ENCODE measurements around the gene PAPPA2. TPM values are rescaled to one million over a fixed set of nuclear protein-coding genes. Genes with fewer than 3 reads are reported as not detected.

The PAPPA2 gene
- total and polyA plus RNA-seq, 9 of the 15 experiments (the other 6 are each of a cell fraction or from before 2014, with no cell fraction given): 0.01 to 0.15 (median 0.05) TPM; not detected in 2

DNA sequence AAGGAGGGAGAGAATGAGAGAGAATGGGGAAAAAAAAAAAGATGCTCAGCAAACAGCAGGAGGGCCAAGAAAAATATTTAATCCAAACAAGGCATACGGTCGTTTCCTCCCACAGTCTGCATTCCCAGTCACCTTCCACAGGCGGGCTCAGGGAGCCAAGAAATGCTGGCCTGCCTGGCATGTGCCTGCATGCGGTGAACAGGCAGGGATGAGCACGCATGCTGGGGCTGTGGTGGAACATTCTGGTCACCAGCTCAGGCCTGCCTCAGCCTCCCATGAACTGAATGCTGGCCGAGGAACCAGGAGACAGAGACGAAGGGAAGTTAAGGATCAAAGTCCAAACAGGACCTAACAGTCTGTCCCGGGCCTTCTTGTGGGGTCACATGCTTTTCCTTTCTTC lies 366.3 kb downstream of the PAPPA2 start:
- Histone ChIP-seq H3K9ac (ENCODE audit: insufficient read depth in 1 of 2, low read depth in 2 of 2, low read length in 2 of 2) (0 out of 4 replicates have a peak overlapping the region, but pooled peaks of 1 of the 2 experiments have one; percentile 41), H2AFZ (ENCODE audit: low read depth, low read length) (0 out of 2 replicates have a peak overlapping the region, but pooled peaks have one; percentile 48), H3K4me1 (replicated peaks in 1 of 2; ENCODE audit: control insufficient read depth in 2 of 2, insufficient read depth in 2 of 2, low read length in 2 of 2) (no peaks in the 10 kb centered on the region), H3K27me3 (ENCODE audit: control insufficient read depth in 2 of 2, insufficient read depth in 2 of 2, low read length in 2 of 2) (peaks cover 0 to 16% of the 10 kb centered on the region in 2 experiments; a peak in 3 of 5 replicates), H3K9me1 (ENCODE audit: control insufficient read depth, insufficient read depth, low read length) (no peaks in the 10 kb centered on the region), H4K20me1 (replicated peaks; ENCODE audit: control insufficient read depth, insufficient read depth, low read length) (no peaks in the 10 kb centered on the region), H3K4me3 (no peak overlapping the region), H3K9me3 (replicated peaks; ENCODE audit: control insufficient read depth, insufficient read depth, low read depth, low read length) (no peaks in the 10 kb centered on the region), H3K79me2 (ENCODE audit: control insufficient read depth, insufficient read depth, low read length) (no peaks in the 10 kb centered on the region), H3K27ac (ENCODE audit: extremely low read depth, low read depth, low read length) (no peak overlapping the region), H3K4me2 (ENCODE audit: insufficient read depth, low read length) (no peak overlapping the region), H3K36me3 (ENCODE audit: control insufficient read depth, insufficient read depth, low read length) (no peaks in the 10 kb centered on the region)
- POLR2A ChIA-PET: no interaction called here
- in situ Hi-C loops (cut with MboI) (no loop called here), intact Hi-C loops (cut with micrococcal nuclease) (no loop called here)
- ATAC-seq: no peak; the same call in 1 of the 3 replicates
- CTCF ChIA-PET (ENCODE audit: low intra/inter-chr PET ratio): no interaction called here
- no TSS peak for BruUV-seq (replicated peaks)
- no peak for TF ChIP-seq CBX2 (IDR thresholded peaks at IDR 0.05; ENCODE audit: insufficient read depth, low read length, poor library complexity, severe bottlenecking)
- no peak for TF ChIP-seq TAF1 (IDR thresholded peaks at IDR 0.05; ENCODE audit: control insufficient read depth, extremely low read depth, insufficient read depth, low read length, severe bottlenecking)
- TF ChIP-seq MBD2 (IDR thresholded peaks at IDR 0.05; ENCODE audit: borderline replicate concordance, low read depth): no peak
- TF ChIP-seq BRD4 (IDR thresholded peaks at IDR 0.05): no peak
- TF ChIP-seq, protein P1, sequence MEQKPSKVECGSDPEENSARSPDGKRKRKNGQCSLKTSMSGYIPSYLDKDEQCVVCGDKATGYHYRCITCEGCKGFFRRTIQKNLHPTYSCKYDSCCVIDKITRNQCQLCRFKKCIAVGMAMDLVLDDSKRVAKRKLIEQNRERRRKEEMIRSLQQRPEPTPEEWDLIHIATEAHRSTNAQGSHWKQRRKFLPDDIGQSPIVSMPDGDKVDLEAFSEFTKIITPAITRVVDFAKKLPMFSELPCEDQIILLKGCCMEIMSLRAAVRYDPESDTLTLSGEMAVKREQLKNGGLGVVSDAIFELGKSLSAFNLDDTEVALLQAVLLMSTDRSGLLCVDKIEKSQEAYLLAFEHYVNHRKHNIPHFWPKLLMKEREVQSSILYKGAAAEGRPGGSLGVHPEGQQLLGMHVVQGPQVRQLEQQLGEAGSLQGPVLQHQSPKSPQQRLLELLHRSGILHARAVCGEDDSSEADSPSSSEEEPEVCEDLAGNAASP (IDR thresholded peaks at IDR 0.05): no peak
- TF ChIP-seq GABPB2 (CRISPR knock-in tag; conservative IDR thresholded peaks at IDR 0.05): no peak
- no peak for TF ChIP-seq PTBP1 (IDR thresholded peaks at IDR 0.05; ENCODE audit: low read depth, low read length)
- TF ChIP-seq ATF7 (IDR thresholded peaks at IDR 0.05): no peak
- no peak for TF ChIP-seq RBM25 (IDR thresholded peaks at IDR 0.05; ENCODE audit: low read depth, low read length, severe bottlenecking)
- WGBS (ENCODE audit: insufficient coverage, low coverage, missing lambda C conversion rate): 7% methylated on average over 8 of the region's 8 CpGs
- no peak for FAIRE-seq
- DNase-seq (ENCODE audit: extremely low read depth in 1 of 4, low spot score in 3 of 4): no peak
